Upper lobe of left lung (tissue), 6 donors: ENCODE data around the gene TBC1D9. TPM values are rescaled to one million over a fixed set of nuclear protein-coding genes. Genes with fewer than 3 reads are reported as not detected.
A peak's percentile ranks its signal among the peaks of the same experiment; 100 is the strongest.

ENCODE experiments used
- ATAC-seq, 2 donors: fragments of 200-7000 bp; cut with Tn5 transposase; one replicate each; pipeline ENCODE4 v1.9.1; 2022; ENCODE audit warnings: mild to moderate bottlenecking in 2 of 2, moderate library complexity in 2 of 2; ENCODE audit not compliant: low FRiP score in 2 of 2
- DNase-seq, 2 donors: peaks; one replicate each; pipeline ENCODE4 v3.0.0-alpha.2; 2019 to 2020
- H3K27ac ChIP-seq, 4 donors: fragments of 200-600 bp; sonication (generic); one replicate each; pipeline ENCODE4 v1.5.1; 2016 to 2019
- H3K27me3 ChIP-seq, 4 donors: fragments of 200-600 bp; sonication (generic); one replicate each; pipeline ENCODE4 v1.5.1; 2017 to 2019
- H3K36me3 ChIP-seq, 4 donors: fragments of 200-600 bp; sonication (generic); one replicate each; pipeline ENCODE4 v1.5.1; 2016 to 2019
- H3K4me1 ChIP-seq, 4 donors: fragments of 200-600 bp; sonication (generic); one replicate each; pipeline ENCODE4 v1.5.1; 2018 to 2019
- H3K4me3 ChIP-seq, 4 donors: fragments of 200-600 bp; sonication (generic); one replicate each; pipeline ENCODE4 v1.5.1; 2017 to 2019; ENCODE audit warnings: mild to moderate bottlenecking in 2 of 4, moderate library complexity in 1 of 4
- H3K9me3 ChIP-seq, 4 donors: fragments of 200-600 bp; sonication (generic); one replicate each; pipeline ENCODE4 v1.5.1; 2018 to 2019
- CTCF ChIP-seq, 6 experiments: fragments of 450-650 bp in 4 of 6; fragments of 200-600 bp in 2 of 6; sonication (generic) in 2 of 6; IDR thresholded peaks; one replicate each; pipeline ENCODE4 v1.5.1; 2016 to 2019; ENCODE audit warnings: antibody characterized with exemption in 6 of 6
- EP300 ChIP-seq, 4 donors: sonication (generic); formaldehyde crosslinking; IDR thresholded peaks; one replicate each; pipeline ENCODE4 v1.5.1; 2017; ENCODE audit warnings: antibody characterized with exemption in 4 of 4, control low read depth in 2 of 4
- POLR2A ChIP-seq, 4 donors: fragments of 450-650 bp; IDR thresholded peaks; one replicate each; pipeline ENCODE4 v1.5.1; 2016 to 2017; ENCODE audit warnings: antibody characterized with exemption in 4 of 4, mild to moderate bottlenecking in 2 of 4
- POLR2AphosphoS5 ChIP-seq, 2 donors: sonication (generic); formaldehyde crosslinking; IDR thresholded peaks; one replicate each; pipeline ENCODE4 v1.5.1; 2017; ENCODE audit warnings: antibody characterized with exemption in 2 of 2
- WGBS, 2 donors: methylation state at CpG; one replicate each; pipeline ENCODE4 v1.1.5; 2017 to 2018; 5-methylcytosine and 5-hydroxymethylcytosine counted together
- total RNA-seq, 6 donors: library from RNA; depleted of rRNA in 4 of 6; stranded (reverse); fragments of >200 nt in 4 of 6; gene quantifications; one replicate each; pipeline versions ENCODE4 v1.1.0 to v1.2.1, GENCODE V29; 2016 to 2021
- donor health status: DM: no; HTN: no; CAD: no; lungs with moderate emphysema.
- donor health status: DM: no; HTN: yes; CAD: no; lungs with severe emphysema.

TBC1D9 gene
- total RNA-seq, 6 donors from 2014 or later: 33.7 to 41.9 (median 38.1) TPM

- no peak overlapping the region for H3K27ac ChIP-seq
- H3K4me3 ChIP-seq: no peak overlapping the region
- DNase-seq (no peak), ATAC-seq (no peak)
- no peaks in the 10 kb centered on the region for H3K9me3 ChIP-seq
- no peaks in the 10 kb centered on the region for H3K27me3 ChIP-seq
- no peaks in the 10 kb centered on the region for H3K4me1 ChIP-seq
- H3K36me3 ChIP-seq: peaks cover 0 to 60% (median 19%) of the 10 kb centered on the region in 4 donors
- 89 to 90% methylated on average over 2 of the region's 2 CpGs for WGBS, 2 donors
- TF ChIP-seq POLR2AphosphoS5 (IDR thresholded peaks at IDR 0.05) (no peak), CTCF (IDR thresholded peaks at IDR 0.05) (no peak), EP300 (IDR thresholded peaks at IDR 0.05) (no peak), POLR2A (IDR thresholded peaks at IDR 0.05) (no peak)
Measured at GRCh38 chr4:140628016-140628415, 128.2 kb downstream of the TBC1D9 start.

GRCh38 chr4:140626661-140627376 lies 129.4 kb downstream of the TBC1D9 start:
- WGBS, 2 donors: 46 to 73% methylated on average over 2 of the region's 2 CpGs
- Histone ChIP-seq H3K27ac (no peak overlapping the region), H3K4me3 (no peak overlapping the region), H3K36me3 (peaks cover 5 to 66% (median 29%) of the 10 kb centered on the region in 4 donors), H3K4me1 (no peaks in the 10 kb centered on the region), H3K27me3 (no peaks in the 10 kb centered on the region), H3K9me3 (no peaks in the 10 kb centered on the region)
- DNase-seq: no peak
- no peak for ATAC-seq
- no peak for TF ChIP-seq POLR2A (IDR thresholded peaks at IDR 0.05)
- no peak for TF ChIP-seq CTCF (IDR thresholded peaks at IDR 0.05)
- TF ChIP-seq POLR2AphosphoS5 (IDR thresholded peaks at IDR 0.05): no peak
- no peak for TF ChIP-seq EP300 (IDR thresholded peaks at IDR 0.05)

- DNase-seq (peak in 1 of 2 donors; percentile 66), ATAC-seq (peak; percentile 36 to 49)
- no peaks in the 10 kb centered on the region for H3K9me3 ChIP-seq
- no peaks in the 10 kb centered on the region for H3K27me3 ChIP-seq
- no peak overlapping the region for H3K4me3 ChIP-seq
- no peak overlapping the region for H3K27ac ChIP-seq
- 87 to 94% methylated on average over 15 to 33 of the region's 33 CpGs for WGBS, 2 donors
- TF ChIP-seq POLR2AphosphoS5 (IDR thresholded peaks at IDR 0.05) (no peak), EP300 (IDR thresholded peaks at IDR 0.05) (no peak), CTCF (IDR thresholded peaks at IDR 0.05) (no peak), POLR2A (IDR thresholded peaks at IDR 0.05) (no peak)
- peaks cover 5 to 51% (median 25%) of the 10 kb centered on the region in 4 donors for H3K36me3 ChIP-seq
- H3K4me1 ChIP-seq: no peaks in the 10 kb centered on the region
Measured at GRCh38 chr4:140622333-140622958, 133.7 kb downstream of the TBC1D9 start.

DNA sequence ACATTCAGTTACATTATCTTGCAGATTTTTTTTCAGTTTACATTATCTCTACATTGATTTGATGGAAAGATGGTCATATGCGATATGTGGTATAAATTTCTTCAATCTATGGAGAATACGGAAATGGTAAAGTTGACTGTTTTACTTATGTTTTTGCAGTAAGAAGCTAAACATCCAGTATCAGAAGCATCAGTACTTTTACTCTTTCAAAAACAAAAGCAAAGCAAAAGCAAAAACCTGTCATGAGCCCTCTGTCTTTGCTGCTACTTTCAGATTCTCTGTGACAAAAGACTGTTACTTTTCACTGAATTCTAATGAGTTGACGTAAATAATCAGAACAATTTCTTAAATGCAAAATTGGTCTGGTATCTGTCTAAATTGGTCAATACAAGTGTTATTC lies 135.0 kb downstream of the TBC1D9 start:
- TF ChIP-seq POLR2A (IDR thresholded peaks at IDR 0.05) (no peak), POLR2AphosphoS5 (IDR thresholded peaks at IDR 0.05) (no peak), CTCF (IDR thresholded peaks at IDR 0.05) (no peak), EP300 (IDR thresholded peaks at IDR 0.05) (no peak)
- Histone ChIP-seq H3K4me1 (no peaks in the 10 kb centered on the region), H3K27ac (no peak overlapping the region), H3K4me3 (no peak overlapping the region), H3K36me3 (peaks cover 5 to 38% (median 22%) of the 10 kb centered on the region in 4 donors), H3K27me3 (no peaks in the 10 kb centered on the region), H3K9me3 (no peaks in the 10 kb centered on the region)
- WGBS, 2 donors: 91 to 95% methylated on average over 3 of the region's 3 CpGs
- ATAC-seq (no peak), DNase-seq (no peak)
